Choroid plexus epithelial cell (primary cell): ENCODE results near the gene LMF2.

Source experiments
- DNase-seq: peaks from one replicate; pipeline ENCODE4 v3.0.0-alpha.2; 2010; ENCODE audit warnings: low read depth
- H3K4me3 ChIP-seq: 2 replicates; pipeline ENCODE4 v1.5.1; 2011; ENCODE audit warnings: low read depth, mild to moderate bottlenecking, control low read depth, low read length, moderate library complexity
- CTCF ChIP-seq: conservative IDR thresholded peaks from 2 replicates; pipeline ENCODE4 v1.5.1; 2011; ENCODE audit warnings: low read depth, mild to moderate bottlenecking, control low read depth, inconsistent platforms, low read length, moderate library complexity

Gene LMF2

GRCh38 chr22:50498322-50498890 is 9.1 kb downstream of the LMF2 start:
- peak; percentile 90 for TF ChIP-seq CTCF
- DNase-seq: peak; percentile 74
- no peak overlapping the region for H3K4me3 ChIP-seq

- H3K4me3 ChIP-seq: no peak overlapping the region
- TF ChIP-seq CTCF: no peak
- DNase-seq: no peak
These were observed 10.4 kb downstream of the LMF2 start for GRCh38 chr22:50497093-50497492.

- no peak overlapping the region for H3K4me3 ChIP-seq
- no peak for DNase-seq
These were observed 16.8 kb downstream of the LMF2 start for GRCh38 chr22:50490531-50491308.

GRCh38 chr22:50489363-50490243 is 17.9 kb downstream of the LMF2 start:
- H3K4me3 ChIP-seq: no peak overlapping the region

More at GRCh38 chr22:50490531-50491308, 16.8 kb downstream of the LMF2 start:
- no peak for TF ChIP-seq CTCF

GRCh38 chr22:50488886-50489285 is 18.6 kb downstream of the LMF2 start:
- DNase-seq: no peak
- TF ChIP-seq CTCF: no peak

More at GRCh38 chr22:50489363-50490243, 17.9 kb downstream of the LMF2 start:
- no peak for DNase-seq
- no peak for TF ChIP-seq CTCF

GRCh38 chr22:50488006-50488677 is 19.4 kb downstream of the LMF2 start:
- TF ChIP-seq CTCF: no peak
- H3K4me3 ChIP-seq: no peak overlapping the region
- DNase-seq: no peak

More at GRCh38 chr22:50488886-50489285, 18.6 kb downstream of the LMF2 start:
- no peak overlapping the region for H3K4me3 ChIP-seq
